ENCODE results near the gene AKAP13.

GRCh38 chr15:85473455-85473854 lies 93.1 kb downstream of the AKAP13 start:
- no peak for TF ChIP-seq CTCF (tag by site-specific recombination; IDR thresholded peaks at IDR 0.05)
- no peak for TF ChIP-seq ZNF664 (tag by site-specific recombination; IDR thresholded peaks at IDR 0.05)
- no peak for TF ChIP-seq ZFP41 (tag by site-specific recombination; IDR thresholded peaks at IDR 0.05; ENCODE audit: borderline replicate concordance)
- no peak for TF ChIP-seq KLF9 (tag by site-specific recombination; IDR thresholded peaks at IDR 0.05; ENCODE audit: low read depth)
- TF ChIP-seq ZNF221 (tag by site-specific recombination; IDR thresholded peaks at IDR 0.05; ENCODE audit: borderline replicate concordance), result no peak
- TF ChIP-seq TCF7L2 (IDR thresholded peaks at IDR 0.05; ENCODE audit: borderline replicate concordance, low read depth, low read length), result no peak
- TF ChIP-seq ZNF157 (tag by site-specific recombination; IDR thresholded peaks at IDR 0.05), result no peak
- TF ChIP-seq, protein P1, sequence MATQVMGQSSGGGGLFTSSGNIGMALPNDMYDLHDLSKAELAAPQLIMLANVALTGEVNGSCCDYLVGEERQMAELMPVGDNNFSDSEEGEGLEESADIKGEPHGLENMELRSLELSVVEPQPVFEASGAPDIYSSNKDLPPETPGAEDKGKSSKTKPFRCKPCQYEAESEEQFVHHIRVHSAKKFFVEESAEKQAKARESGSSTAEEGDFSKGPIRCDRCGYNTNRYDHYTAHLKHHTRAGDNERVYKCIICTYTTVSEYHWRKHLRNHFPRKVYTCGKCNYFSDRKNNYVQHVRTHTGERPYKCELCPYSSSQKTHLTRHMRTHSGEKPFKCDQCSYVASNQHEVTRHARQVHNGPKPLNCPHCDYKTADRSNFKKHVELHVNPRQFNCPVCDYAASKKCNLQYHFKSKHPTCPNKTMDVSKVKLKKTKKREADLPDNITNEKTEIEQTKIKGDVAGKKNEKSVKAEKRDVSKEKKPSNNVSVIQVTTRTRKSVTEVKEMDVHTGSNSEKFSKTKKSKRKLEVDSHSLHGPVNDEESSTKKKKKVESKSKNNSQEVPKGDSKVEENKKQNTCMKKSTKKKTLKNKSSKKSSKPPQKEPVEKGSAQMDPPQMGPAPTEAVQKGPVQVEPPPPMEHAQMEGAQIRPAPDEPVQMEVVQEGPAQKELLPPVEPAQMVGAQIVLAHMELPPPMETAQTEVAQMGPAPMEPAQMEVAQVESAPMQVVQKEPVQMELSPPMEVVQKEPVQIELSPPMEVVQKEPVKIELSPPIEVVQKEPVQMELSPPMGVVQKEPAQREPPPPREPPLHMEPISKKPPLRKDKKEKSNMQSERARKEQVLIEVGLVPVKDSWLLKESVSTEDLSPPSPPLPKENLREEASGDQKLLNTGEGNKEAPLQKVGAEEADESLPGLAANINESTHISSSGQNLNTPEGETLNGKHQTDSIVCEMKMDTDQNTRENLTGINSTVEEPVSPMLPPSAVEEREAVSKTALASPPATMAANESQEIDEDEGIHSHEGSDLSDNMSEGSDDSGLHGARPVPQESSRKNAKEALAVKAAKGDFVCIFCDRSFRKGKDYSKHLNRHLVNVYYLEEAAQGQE (tag by site-specific recombination; IDR thresholded peaks at IDR 0.05), result no peak
- peak; percentile 91 for TF ChIP-seq GLIS1 (tag by site-specific recombination; IDR thresholded peaks at IDR 0.05)
- no peak for TF ChIP-seq ZNF169 (tag by site-specific recombination; IDR thresholded peaks at IDR 0.05)
- TF ChIP-seq, protein P2, sequence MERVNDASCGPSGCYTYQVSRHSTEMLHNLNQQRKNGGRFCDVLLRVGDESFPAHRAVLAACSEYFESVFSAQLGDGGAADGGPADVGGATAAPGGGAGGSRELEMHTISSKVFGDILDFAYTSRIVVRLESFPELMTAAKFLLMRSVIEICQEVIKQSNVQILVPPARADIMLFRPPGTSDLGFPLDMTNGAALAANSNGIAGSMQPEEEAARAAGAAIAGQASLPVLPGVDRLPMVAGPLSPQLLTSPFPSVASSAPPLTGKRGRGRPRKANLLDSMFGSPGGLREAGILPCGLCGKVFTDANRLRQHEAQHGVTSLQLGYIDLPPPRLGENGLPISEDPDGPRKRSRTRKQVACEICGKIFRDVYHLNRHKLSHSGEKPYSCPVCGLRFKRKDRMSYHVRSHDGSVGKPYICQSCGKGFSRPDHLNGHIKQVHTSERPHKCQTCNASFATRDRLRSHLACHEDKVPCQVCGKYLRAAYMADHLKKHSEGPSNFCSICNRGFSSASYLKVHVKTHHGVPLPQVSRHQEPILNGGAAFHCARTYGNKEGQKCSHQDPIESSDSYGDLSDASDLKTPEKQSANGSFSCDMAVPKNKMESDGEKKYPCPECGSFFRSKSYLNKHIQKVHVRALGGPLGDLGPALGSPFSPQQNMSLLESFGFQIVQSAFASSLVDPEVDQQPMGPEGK (tag by site-specific recombination; IDR thresholded peaks at IDR 0.05), result no peak
- no peak for TF ChIP-seq YY1 (tag by site-specific recombination; IDR thresholded peaks at IDR 0.05)
- peak; percentile 44 for TF ChIP-seq GLIS2 (tag by site-specific recombination; IDR thresholded peaks at IDR 0.05)
- no peak for TF ChIP-seq ZNF596 (tag by site-specific recombination; IDR thresholded peaks at IDR 0.05)

All from HEK293 (cell line).